Upper lobe of right lung (tissue), 1 donor: Measurements from ENCODE around the gene ZNF664. TPM values are rescaled to one million over a fixed set of nuclear protein-coding genes. Genes with fewer than 3 reads are reported as not detected.

Source experiments
- ATAC-seq: fragments of 200-7000 bp; cut with Tn5 transposase; one replicate; pipeline ENCODE4 v1.9.1; 2020; ENCODE audit warnings: mild to moderate bottlenecking, moderate library complexity
- DNase-seq: peaks from one replicate; pipeline ENCODE4 v3.0.0-alpha.2; 2020
- H3K27ac ChIP-seq: fragments of 200-600 bp; one replicate; pipeline ENCODE4 v1.8.0; 2022
- H3K27me3 ChIP-seq: fragments of 200-600 bp; one replicate; pipeline ENCODE4 v1.8.0; 2022; ENCODE audit warnings: mild to moderate bottlenecking
- H3K36me3 ChIP-seq: fragments of 200-600 bp; one replicate; pipeline ENCODE4 v1.8.0; 2022
- H3K4me1 ChIP-seq: fragments of 200-600 bp; one replicate; pipeline ENCODE4 v1.8.0; 2022
- H3K4me3 ChIP-seq: fragments of 200-600 bp; one replicate; pipeline ENCODE4 v1.8.0; 2022; ENCODE audit warnings: mild to moderate bottlenecking
- H3K9me3 ChIP-seq: fragments of 200-600 bp; one replicate; pipeline ENCODE4 v1.8.0; 2022
- CTCF ChIP-seq: fragments of 200-600 bp; IDR thresholded peaks from one replicate; pipeline ENCODE4 v1.8.0; 2022; ENCODE audit warnings: antibody characterized with exemption
- intact Hi-C: fragments of 100-400 bp; cut with DNase I; formaldehyde crosslinking; loops from one replicate; pipeline ENCODE4 v1.11.0; 2022
- total RNA-seq: library from RNA; stranded (reverse); fragmentation: NEBNext Ultra II Directional; extraction: Animal tissue kit (Norgen Biotek cat#: 25700); gene quantifications from one replicate; pipeline ENCODE4 v1.2.1, GENCODE V29; 2021
- donor health status: DM: no; HTN: yes; CAD: no; lungs with severe emphysema.

ZNF664 gene
- total RNA-seq, 1 donor from 2014 or later, result 92.3 TPM

DNA sequence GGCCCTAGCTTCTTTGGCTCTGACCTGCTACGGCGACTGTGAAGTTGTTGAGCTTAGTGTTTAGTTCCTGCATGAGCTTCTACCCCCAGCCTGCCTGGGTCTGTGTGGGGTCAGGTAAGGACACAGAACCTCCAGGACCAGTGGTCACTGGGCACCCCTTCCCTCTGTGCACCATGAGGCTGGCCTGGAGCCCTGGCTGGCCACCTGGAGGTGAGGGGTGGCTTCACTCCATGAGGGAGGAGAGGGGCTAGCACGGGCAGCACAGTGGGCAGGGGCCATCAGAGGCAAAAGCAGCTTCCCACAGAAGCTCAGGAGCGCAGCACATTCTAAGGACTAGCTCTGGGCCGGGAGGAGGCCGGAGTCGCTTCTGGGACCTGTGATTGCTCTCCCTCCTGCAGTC is 37.1 kb upstream of the ZNF664 start:
- intact Hi-C loops, result no loop called here
- Histone ChIP-seq H3K4me3 (no peak overlapping the region), H3K27ac (no peak overlapping the region), H3K36me3 (peaks cover 18% of the 10 kb centered on the region), H3K4me1 (peaks cover 16% of the 10 kb centered on the region), H3K9me3 (no peaks in the 10 kb centered on the region), H3K27me3 (no peaks in the 10 kb centered on the region)
- TF ChIP-seq CTCF, result no peak
- DNase-seq (no peak), ATAC-seq (no peak)

DNA sequence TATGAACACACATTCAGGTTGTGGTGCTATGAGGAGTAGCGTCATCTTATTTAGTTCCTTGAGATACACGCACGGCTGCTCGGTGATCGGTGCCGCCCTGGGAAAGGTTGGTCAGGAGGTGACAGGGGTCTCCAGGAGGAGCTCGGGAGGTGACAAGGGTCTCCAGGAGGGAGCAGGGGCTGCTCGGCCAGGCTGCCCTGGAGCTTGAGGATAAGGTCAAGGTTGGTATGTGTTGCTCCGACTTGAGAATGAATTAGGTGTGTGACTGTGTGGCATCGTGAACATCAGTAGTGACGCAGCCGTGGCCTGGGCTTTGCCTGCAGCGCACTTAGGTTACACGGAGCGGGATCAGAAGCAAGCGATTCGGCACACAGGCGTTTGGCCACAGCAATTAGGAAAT is 36.5 kb upstream of the ZNF664 start:
- intact Hi-C loops, result no loop called here
- peaks cover 23% of the 10 kb centered on the region for H3K36me3 ChIP-seq
- DNase-seq (no peak), ATAC-seq (no peak)
- H3K4me3 ChIP-seq, result no peak overlapping the region
- no peaks in the 10 kb centered on the region for H3K9me3 ChIP-seq
- H3K4me1 ChIP-seq, result peaks cover 16% of the 10 kb centered on the region
- H3K27ac ChIP-seq, result no peak overlapping the region
- H3K27me3 ChIP-seq, result no peaks in the 10 kb centered on the region
- no peak for TF ChIP-seq CTCF

GRCh38 chr12:123936956-123937706 is 35.9 kb upstream of the ZNF664 start:
- peak overlapping the region; percentile 59 for H3K27ac ChIP-seq
- ATAC-seq, result no peak
- DNase-seq, result peak; percentile 59
- H3K27me3 ChIP-seq, result no peaks in the 10 kb centered on the region
- H3K9me3 ChIP-seq, result no peaks in the 10 kb centered on the region
- peaks cover 27% of the 10 kb centered on the region for H3K36me3 ChIP-seq
- TF ChIP-seq CTCF, result no peak
- H3K4me1 ChIP-seq, result peaks cover 16% of the 10 kb centered on the region
- intact Hi-C loops, result no loop called here
- H3K4me3 ChIP-seq, result no peak overlapping the region

GRCh38 chr12:123937707-123938591 is 35.1 kb upstream of the ZNF664 start:
- no peak for TF ChIP-seq CTCF
- H3K9me3 ChIP-seq, result no peaks in the 10 kb centered on the region
- peaks cover 16% of the 10 kb centered on the region for H3K4me1 ChIP-seq
- ATAC-seq, result peak; percentile 74
- H3K27ac ChIP-seq, result peak overlapping the region; percentile 59
- H3K36me3 ChIP-seq, result peaks cover 35% of the 10 kb centered on the region
- H3K27me3 ChIP-seq, result no peaks in the 10 kb centered on the region
- no peak for DNase-seq
- intact Hi-C loops, result no loop called here
- H3K4me3 ChIP-seq, result no peak overlapping the region

DNA sequence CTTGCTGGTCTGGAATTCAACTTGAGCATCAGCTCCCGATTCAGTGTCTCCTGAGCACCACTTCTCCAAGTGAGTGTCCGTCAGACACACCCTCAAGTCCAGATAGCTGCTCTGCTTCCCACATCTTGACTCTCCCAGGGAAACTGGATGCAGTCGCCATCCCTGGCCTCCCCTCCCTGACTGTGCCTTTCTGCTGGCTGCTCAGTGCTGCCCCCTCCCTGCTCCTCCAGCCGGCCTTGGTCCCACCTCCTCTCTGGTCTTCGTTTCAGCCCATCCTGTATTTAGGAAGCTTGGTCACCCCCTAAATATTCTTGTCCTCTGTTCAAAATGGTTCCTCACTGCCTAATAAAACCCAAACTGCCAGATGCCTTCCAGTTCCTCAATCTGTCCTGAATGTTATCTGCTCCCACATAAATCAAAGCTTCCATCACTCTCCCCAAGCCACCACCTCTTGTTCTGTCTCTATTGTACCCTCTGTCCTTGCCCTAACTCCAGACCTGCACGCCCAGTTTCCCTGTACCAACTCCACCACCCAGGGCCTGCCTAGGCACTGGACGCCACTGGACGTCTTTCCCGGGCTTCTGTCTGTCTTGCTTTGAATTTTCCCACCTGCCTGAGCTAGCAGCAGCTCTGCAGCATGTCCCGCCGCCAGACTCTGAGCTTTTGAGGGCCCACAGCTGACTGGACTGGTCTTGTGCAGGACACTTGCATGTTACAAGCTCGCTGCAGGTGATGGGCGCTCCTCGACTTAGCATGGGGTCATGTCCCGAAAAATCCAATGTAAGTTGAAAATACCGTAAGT is 34.1 kb upstream of the ZNF664 start:
- Histone ChIP-seq H3K4me1 (peaks cover 16% of the 10 kb centered on the region), H3K27me3 (no peaks in the 10 kb centered on the region), H3K27ac (peak overlapping the region; percentile 59), H3K36me3 (peaks cover 39% of the 10 kb centered on the region), H3K4me3 (no peak overlapping the region), H3K9me3 (no peaks in the 10 kb centered on the region)
- intact Hi-C loops, result no loop called here
- TF ChIP-seq CTCF, result peak; percentile 28
- ATAC-seq, result no peak
- no peak for DNase-seq
